HepG2 (cell line): Measurements from ENCODE around the gene ST6GALNAC3.

Source experiments
- ATF7 ChIP-seq, 2 experiments: fragments of 450-650 bp in 1 of 2; sonication (generic) in 1 of 2; formaldehyde crosslinking in 1 of 2; IDR thresholded peaks; 2 replicates each; pipeline versions ENCODE4 v1.4.0 to v1.6.1; 2016 to 2020; ENCODE audit warnings: antibody characterized with exemption in 1 of 2, mild to moderate bottlenecking in 1 of 2, missing genetic modification reagents in 1 of 2
- CEBPG ChIP-seq: IDR thresholded peaks from 2 replicates; pipeline ENCODE4 v1.6.1; 2016
- CTCF ChIP-seq: sonication (generic); formaldehyde crosslinking; IDR thresholded peaks from 2 replicates; pipeline ENCODE4 v1.5.0; 2020; ENCODE audit warnings: mild to moderate bottlenecking, missing genetic modification reagents, moderate library complexity
- FOSL2 ChIP-seq: sonication (generic); formaldehyde crosslinking; IDR thresholded peaks from 2 replicates; pipeline ENCODE4 v1.4.0; 2020; ENCODE audit warnings: missing genetic modification reagents
- GABPA ChIP-seq, 2 experiments: IDR thresholded peaks; 2 replicates each; pipeline ENCODE4 v1.6.1; 2011 to 2016; ENCODE audit warnings: low read depth in 2 of 2, low read length in 1 of 2, missing biosample characterization in 1 of 2, missing genetic modification characterization in 1 of 2
- KDM4B ChIP-seq: sonication (generic); formaldehyde crosslinking; IDR thresholded peaks from 2 replicates; pipeline ENCODE4 v1.4.0; 2020; ENCODE audit warnings: missing genetic modification reagents
- MLX ChIP-seq: IDR thresholded peaks from 2 replicates; pipeline ENCODE4 v1.6.1; 2016
- ONECUT2 ChIP-seq: sonication (generic); formaldehyde crosslinking; IDR thresholded peaks from 2 replicates; pipeline ENCODE4 v1.4.0; 2020; ENCODE audit warnings: missing genetic modification reagents
- SNAPC5 ChIP-seq: sonication (generic); formaldehyde crosslinking; IDR thresholded peaks from 2 replicates; pipeline ENCODE4 v1.8.1; 2023; ENCODE audit warnings: mild to moderate bottlenecking, missing genetic modification reagents, borderline replicate concordance
- TARDBP ChIP-seq: sonication (generic); formaldehyde crosslinking; IDR thresholded peaks from 2 replicates; pipeline ENCODE4 v1.8.0; 2022; ENCODE audit warnings: mild to moderate bottlenecking, missing genetic modification reagents
- TCF7L2 ChIP-seq: IDR thresholded peaks from 2 replicates; pipeline ENCODE4 v1.6.1; 2011; ENCODE audit warnings: mild to moderate bottlenecking, low read depth, low read length, moderate library complexity
- YY1 ChIP-seq: IDR thresholded peaks from 2 replicates; pipeline ENCODE4 v1.6.1; 2011; ENCODE audit warnings: low read length, low read depth, moderate library complexity, mild to moderate bottlenecking; ENCODE audit not compliant: insufficient read depth, insufficient replicate concordance
- ZNF3 ChIP-seq: IDR thresholded peaks from 2 replicates; pipeline ENCODE4 v1.7.0; 2017; ENCODE audit warnings: inconsistent platforms

- TF ChIP-seq ATF7 (IDR thresholded peaks at IDR 0.05) (no peak), ATF7 (CRISPR knock-in tag; IDR thresholded peaks at IDR 0.05) (no peak), MLX (CRISPR knock-in tag) (no peak), TCF7L2 (no peak), GABPA (IDR thresholded peaks at IDR 0.05; ENCODE audit: low read depth, low read length) (no peak), GABPA (CRISPR knock-in tag; IDR thresholded peaks at IDR 0.05; ENCODE audit: low read depth) (no peak), CTCF (no peak), ZNF3 (CRISPR knock-in tag) (no peak), CEBPG (CRISPR knock-in tag) (no peak), FOSL2 (CRISPR knock-in tag) (no peak), SNAPC5 (CRISPR knock-in tag) (no peak), KDM4B (CRISPR knock-in tag) (no peak), ONECUT2 (CRISPR knock-in tag) (no peak), YY1 (no peak), TARDBP (CRISPR knock-in tag) (no peak)
These were observed 297.4 kb downstream of the ST6GALNAC3 start for GRCh38 chr1:76371941-76372340.
